Prostate gland (tissue), 2 donors: ENCODE data around the gene CDC42EP3.

Experiments
- POLR2A ChIP-seq: fragments of 450-650 bp; IDR thresholded peaks from one replicate; pipeline ENCODE4 v1.6.1; 2016; ENCODE audit warnings: antibody characterized with exemption, mild to moderate bottlenecking
- POLR2AphosphoS5 ChIP-seq: sonication (generic); formaldehyde crosslinking; IDR thresholded peaks from one replicate; pipeline ENCODE4 v1.6.1; 2017; ENCODE audit warnings: antibody characterized with exemption
- TF ChIP-seq, protein P1 (sequence below), 4 experiments: fragments of 200-600 bp in 2 of 4; fragments of 450-650 bp in 2 of 4; sonication (generic) in 2 of 4; IDR thresholded peaks; 1 replicate in 3 of 4; 2 replicates in 1 of 4; pipeline ENCODE4 v1.5.1; 2016 to 2019; ENCODE audit warnings: antibody characterized with exemption in 4 of 4, mild to moderate bottlenecking in 2 of 4, moderate library complexity in 2 of 4

GRCh38 chr2:37672870-37673184, 1.4 kb upstream of the CDC42EP3 start:
- TF ChIP-seq, protein P1, sequence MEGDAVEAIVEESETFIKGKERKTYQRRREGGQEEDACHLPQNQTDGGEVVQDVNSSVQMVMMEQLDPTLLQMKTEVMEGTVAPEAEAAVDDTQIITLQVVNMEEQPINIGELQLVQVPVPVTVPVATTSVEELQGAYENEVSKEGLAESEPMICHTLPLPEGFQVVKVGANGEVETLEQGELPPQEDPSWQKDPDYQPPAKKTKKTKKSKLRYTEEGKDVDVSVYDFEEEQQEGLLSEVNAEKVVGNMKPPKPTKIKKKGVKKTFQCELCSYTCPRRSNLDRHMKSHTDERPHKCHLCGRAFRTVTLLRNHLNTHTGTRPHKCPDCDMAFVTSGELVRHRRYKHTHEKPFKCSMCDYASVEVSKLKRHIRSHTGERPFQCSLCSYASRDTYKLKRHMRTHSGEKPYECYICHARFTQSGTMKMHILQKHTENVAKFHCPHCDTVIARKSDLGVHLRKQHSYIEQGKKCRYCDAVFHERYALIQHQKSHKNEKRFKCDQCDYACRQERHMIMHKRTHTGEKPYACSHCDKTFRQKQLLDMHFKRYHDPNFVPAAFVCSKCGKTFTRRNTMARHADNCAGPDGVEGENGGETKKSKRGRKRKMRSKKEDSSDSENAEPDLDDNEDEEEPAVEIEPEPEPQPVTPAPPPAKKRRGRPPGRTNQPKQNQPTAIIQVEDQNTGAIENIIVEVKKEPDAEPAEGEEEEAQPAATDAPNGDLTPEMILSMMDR (IDR thresholded peaks at IDR 0.05) = no peak
- no peak for TF ChIP-seq POLR2A
- no peak for TF ChIP-seq POLR2AphosphoS5
